Measurements from ENCODE around the gene ASB18.
"Not testable (repeated sequence)": the region's sequence is repeated elsewhere in the genome, so short reads cannot be mapped to it uniquely, and the experiment has no call there.

The ASB18 gene

GRCh38 chr2:236264256-236264655, at the start of gene ASB18:
TSS of gene ASB18 (minus strand) at chr2:236264406. CDS start at chr2:236264345, 61 bp downstream.
- DNase-seq = no peak

- DNase-seq = no peak
Measured at GRCh38 chr2:236311286-236311685, 47.1 kb upstream of the ASB18 start.

GRCh38 chr2:236309669-236310029, 45.4 kb upstream of the ASB18 start:
- DNase-seq = no peak

GRCh38 chr2:236308855-236309668, 44.9 kb upstream of the ASB18 start:
- no peak for DNase-seq

GRCh38 chr2:236307641-236308040, 43.4 kb upstream of the ASB18 start:
- DNase-seq = no peak

- DNase-seq = no peak
Measured at GRCh38 chr2:236306825-236307540, 42.8 kb upstream of the ASB18 start.

- DNase-seq = no peak
Measured at GRCh38 chr2:236305964-236306605, 41.9 kb upstream of the ASB18 start.

- DNase-seq = no peak
Measured at GRCh38 chr2:236305531-236305930, 41.3 kb upstream of the ASB18 start.

- no peak for DNase-seq
Measured at GRCh38 chr2:236303935-236304334, 39.7 kb upstream of the ASB18 start.

- no peak for DNase-seq
Measured at GRCh38 chr2:236302555-236302954, 38.3 kb upstream of the ASB18 start.

- DNase-seq = no peak
Measured at GRCh38 chr2:236298924-236299475, 34.8 kb upstream of the ASB18 start.

GRCh38 chr2:236295481-236295880, 31.3 kb upstream of the ASB18 start:
- no peak for DNase-seq

GRCh38 chr2:236294647-236295046, 30.4 kb upstream of the ASB18 start:
- DNase-seq = no peak

- DNase-seq = no peak
Measured at GRCh38 chr2:236293241-236293810, 29.1 kb upstream of the ASB18 start.

GRCh38 chr2:236291911-236292310, 27.7 kb upstream of the ASB18 start:
- DNase-seq = no peak

- no peak for DNase-seq
Measured at GRCh38 chr2:236291476-236291875, 27.3 kb upstream of the ASB18 start.

GRCh38 chr2:236290742-236291425, 26.7 kb upstream of the ASB18 start:
- DNase-seq = no peak

GRCh38 chr2:236289766-236290462, 25.7 kb upstream of the ASB18 start:
- no peak for DNase-seq

GRCh38 chr2:236288373-236288772, 24.2 kb upstream of the ASB18 start:
- DNase-seq = not testable (repeated sequence)

GRCh38 chr2:236287656-236288055, 23.4 kb upstream of the ASB18 start:
- DNase-seq = no peak

- no peak for DNase-seq
Measured at GRCh38 chr2:236286873-236287545, 22.8 kb upstream of the ASB18 start.

Measured in activated CD4-positive, alpha-beta T cell treated with anti-CD3 and anti-CD28 coated beads, Interleukin-2, amount 50 U/mL, for 16 hours (primary cell).